Muscle of leg (tissue), 11 donors: ENCODE data around the gene CDK10. TPM values are rescaled to one million over a fixed set of nuclear protein-coding genes. Genes with fewer than 3 reads are reported as not detected.

Experiments used
- DNase-seq: peaks from one replicate; pipeline ENCODE4 v3.0.0; 2013
- H3K27ac ChIP-seq: one replicate; pipeline ENCODE4 v1.5.1; 2013; ENCODE audit warnings: mild to moderate bottlenecking, low read length, control low read depth
- H3K27me3 ChIP-seq: one replicate; pipeline ENCODE4 v1.6.1; 2013; ENCODE audit warnings: low read length; ENCODE audit not compliant: control insufficient read depth, insufficient read depth
- H3K36me3 ChIP-seq: one replicate; pipeline ENCODE4 v1.6.1; 2013; ENCODE audit warnings: low read length; ENCODE audit not compliant: control insufficient read depth, insufficient read depth
- H3K4me1 ChIP-seq: one replicate; pipeline ENCODE4 v1.6.1; 2013; ENCODE audit warnings: low read length; ENCODE audit not compliant: control insufficient read depth, insufficient read depth
- H3K4me3 ChIP-seq: one replicate; pipeline ENCODE4 v1.5.1; 2013; ENCODE audit warnings: low read length, control low read depth
- H3K9me3 ChIP-seq: replicated peaks from 2 replicates; pipeline ENCODE4 v1.6.1; 2013; ENCODE audit warnings: low read depth, low read length; ENCODE audit not compliant: control insufficient read depth
- WGBS: methylation state at CpG from one replicate; pipeline ENCODE4 v1.1.5; 2013; ENCODE audit warnings: missing lambda C conversion rate; ENCODE audit not compliant: insufficient coverage; 5-methylcytosine and 5-hydroxymethylcytosine counted together
- polyA plus RNA-seq, 8 donors: library from polyadenylated mRNA; unstranded; fragments of 120-200 nt; gene quantifications; one replicate each; pipeline versions ENCODE4 v1.2.1 to v1.2.3, GENCODE V29; 2013; ENCODE audit warnings: inconsistent platforms in 1 of 8, low replicate concordance in 1 of 8; ENCODE audit not compliant: insufficient read length in 8 of 8, insufficient read depth in 1 of 8
- total RNA-seq: library from RNA; stranded (reverse); fragments of 120-200 nt; gene quantifications from one replicate; pipeline ENCODE4 v1.2.4, GENCODE V29; 2013

Gene CDK10
- total and polyA plus RNA-seq, 9 donors, result 44.4 to 65.0 (median 53.9) TPM

GRCh38 chr16:89744813-89745212, 58.3 kb downstream of the CDK10 start:
- Histone ChIP-seq H3K36me3 (peaks cover 60% of the 10 kb centered on the region), H3K4me1 (no peaks in the 10 kb centered on the region), H3K9me3 (no peaks in the 10 kb centered on the region), H3K4me3 (no peak overlapping the region), H3K27me3 (no peaks in the 10 kb centered on the region), H3K27ac (no peak overlapping the region)
- WGBS, result 98% methylated on average over 7 of the region's 16 CpGs
- no peak for DNase-seq

Other genes with a start within 250 kb of the CDK10 start
- gene ANKRD11, start 196.1 kb upstream of the CDK10 start, total RNA-seq, result 34.0 TPM
- gene ANKRD11, start 196.1 kb upstream of the CDK10 start, polyA plus RNA-seq, result 10 to 100 TPM; 52.8 to 79.8 (median 64.7) TPM
- gene SPG7, start 178.3 kb upstream of the CDK10 start, total RNA-seq, result 73.5 TPM
- gene SPG7, start 178.3 kb upstream of the CDK10 start, polyA plus RNA-seq, result 10 to 100 TPM; 48.2 to 84.9 (median 64.5) TPM
- gene RPL13, start 126.0 kb upstream of the CDK10 start, total RNA-seq, result 5,363 TPM
- gene RPL13, start 126.0 kb upstream of the CDK10 start, polyA plus RNA-seq, result 1,000 to 10,000 TPM; 3,790 to 5,718 (median 4,430) TPM
- gene CPNE7, start 110.9 kb upstream of the CDK10 start, total RNA-seq, result 0.09 TPM
- under 1 TPM in 7 of 8 donors, not detected in 1; 0.15 to 0.53 (median 0.26) TPM for gene CPNE7, start 110.9 kb upstream of the CDK10 start, polyA plus RNA-seq
- 0.53 TPM for gene DPEP1, start 73.0 kb upstream of the CDK10 start, total RNA-seq
- 10 to 100 TPM in 1 of 8 donors, 1 to 10 TPM in 4, under 1 TPM in 3; 0.35 to 10.5 (median 1.1) TPM for gene DPEP1, start 73.0 kb upstream of the CDK10 start, polyA plus RNA-seq
- 38.9 TPM for gene CHMP1A, start 29.0 kb upstream of the CDK10 start, total RNA-seq
- gene CHMP1A, start 29.0 kb upstream of the CDK10 start, polyA plus RNA-seq, result 10 to 100 TPM; 49.4 to 57.8 (median 52.3) TPM
- gene SPATA33, start 28.9 kb upstream of the CDK10 start, total RNA-seq, result 2.7 TPM
- gene SPATA33, start 28.9 kb upstream of the CDK10 start, polyA plus RNA-seq, result 1 to 10 TPM; 4.3 to 7.1 (median 5.0) TPM
- gene SPATA2L, start 15.0 kb downstream of the CDK10 start, total RNA-seq, result 3.0 TPM
- gene SPATA2L, start 15.0 kb downstream of the CDK10 start, polyA plus RNA-seq, result 1 to 10 TPM; 1.5 to 4.1 (median 2.6) TPM
- gene VPS9D1, start 34.2 kb downstream of the CDK10 start, total RNA-seq, result 6.1 TPM
- 10 to 100 TPM in 6 of 8 donors, 1 to 10 TPM in 2; 8.2 to 13.4 (median 11.0) TPM for gene VPS9D1, start 34.2 kb downstream of the CDK10 start, polyA plus RNA-seq
- 21.4 TPM for gene ZNF276, start 34.8 kb downstream of the CDK10 start, total RNA-seq
- 10 to 100 TPM; 17.1 to 28.2 (median 21.8) TPM for gene ZNF276, start 34.8 kb downstream of the CDK10 start, polyA plus RNA-seq
- gene FANCA, start 130.0 kb downstream of the CDK10 start, total RNA-seq, result 7.1 TPM
- gene FANCA, start 130.0 kb downstream of the CDK10 start, polyA plus RNA-seq, result 10 to 100 TPM; 10.2 to 21.8 (median 14.6) TPM
- gene SPIRE2, start 141.8 kb downstream of the CDK10 start, total RNA-seq, result 1.6 TPM
- 1 to 10 TPM; 1.9 to 4.2 (median 3.2) TPM for gene SPIRE2, start 141.8 kb downstream of the CDK10 start, polyA plus RNA-seq
- 109 TPM for gene TCF25, start 186.9 kb downstream of the CDK10 start, total RNA-seq
- gene TCF25, start 186.9 kb downstream of the CDK10 start, polyA plus RNA-seq, result 100 to 1,000 TPM; 104 to 141 (median 123) TPM
- gene MC1R, start 232.2 kb downstream of the CDK10 start, total RNA-seq, result 1.6 TPM
- 1 to 10 TPM; 1.4 to 3.4 (median 2.5) TPM for gene MC1R, start 232.2 kb downstream of the CDK10 start, polyA plus RNA-seq
- gene TUBB3, start 236.7 kb downstream of the CDK10 start, total RNA-seq, result 7.1 TPM
- 10 to 100 TPM in 5 of 8 donors, 1 to 10 TPM in 3; 7.9 to 20.1 (median 10.9) TPM for gene TUBB3, start 236.7 kb downstream of the CDK10 start, polyA plus RNA-seq